ENCODE measurements around the gene HNRNPCL1.
"Not testable (repeated sequence)": the region's sequence is repeated elsewhere in the genome, so short reads cannot be mapped to it uniquely, and the experiment has no call there.

Gene HNRNPCL1

GRCh38 chr1:12848620-12849019, at the start of gene HNRNPCL1:
HNRNPCL1 (minus strand) TSS chr1:12848720; CDS start chr1:12848289, 431 bp downstream.
- H3K9me3 ChIP-seq; H3K36me3 ChIP-seq; H3K27ac ChIP-seq; intact Hi-C loops (cut with DNase I; ENCODE audit: low total_unique reads); H3K4me1 ChIP-seq; DNase-seq; H3K4me3 ChIP-seq; H3K27me3 ChIP-seq: not testable (repeated sequence)

GRCh38 chr1:12898170-12898569, 49.6 kb upstream of the HNRNPCL1 start, which contains the start of gene PRAMEF10:
PRAMEF10 (minus strand) TSS chr1:12898270; CDS start chr1:12895847, 2,423 bp downstream.
- intact Hi-C loops (cut with DNase I; ENCODE audit: low total_unique reads) = not testable (repeated sequence)

GRCh38 chr1:12886101-12886500, 37.6 kb upstream of the HNRNPCL1 start, which contains the start of gene PRAMEF4:
PRAMEF4 (minus strand) TSS chr1:12886201; CDS start chr1:12883394, 2,807 bp downstream.
- H3K27me3 ChIP-seq; intact Hi-C loops (cut with DNase I; ENCODE audit: low total_unique reads); H3K4me3 ChIP-seq; H3K36me3 ChIP-seq; H3K4me1 ChIP-seq; DNase-seq; H3K27ac ChIP-seq; H3K9me3 ChIP-seq: not testable (repeated sequence)

More at GRCh38 chr1:12898170-12898569, 49.6 kb upstream of the HNRNPCL1 start, which contains the start of gene PRAMEF10:
- H3K4me3 ChIP-seq, H3K9me3 ChIP-seq, DNase-seq, H3K36me3 ChIP-seq, H3K4me1 ChIP-seq, H3K27ac ChIP-seq, H3K27me3 ChIP-seq: not testable (repeated sequence)

GRCh38 chr1:12878453-12878852, 29.9 kb upstream of the HNRNPCL1 start:
- DNase-seq, H3K27ac ChIP-seq: not testable (repeated sequence)

GRCh38 chr1:12863131-12863880, 14.8 kb upstream of the HNRNPCL1 start:
- H3K27me3 ChIP-seq; H3K4me1 ChIP-seq; DNase-seq; H3K27ac ChIP-seq; H3K36me3 ChIP-seq; intact Hi-C loops (cut with DNase I; ENCODE audit: low total_unique reads); H3K4me3 ChIP-seq; H3K9me3 ChIP-seq: not testable (repeated sequence)

More at GRCh38 chr1:12878453-12878852, 29.9 kb upstream of the HNRNPCL1 start:
- H3K4me3 ChIP-seq; H3K27me3 ChIP-seq; intact Hi-C loops (cut with DNase I; ENCODE audit: low total_unique reads); H3K9me3 ChIP-seq; H3K4me1 ChIP-seq; H3K36me3 ChIP-seq: not testable (repeated sequence)

- intact Hi-C loops (cut with DNase I; ENCODE audit: low total_unique reads); H3K9me3 ChIP-seq; H3K36me3 ChIP-seq; H3K4me1 ChIP-seq; H3K27me3 ChIP-seq; DNase-seq; H3K27ac ChIP-seq; H3K4me3 ChIP-seq: not testable (repeated sequence)
Measured at GRCh38 chr1:12856786-12857185, 8.3 kb upstream of the HNRNPCL1 start, which contains the start of gene PRAMEF2. PRAMEF2 (plus strand) TSS chr1:12857086; CDS start chr1:12859010, 1,924 bp downstream.

- H3K36me3 ChIP-seq = no peaks in the 10 kb centered on the region
- DNase-seq = no peak
- TF ChIP-seq CTCF (IDR thresholded peaks at IDR 0.05) = no peak
- no peaks in the 10 kb centered on the region for H3K27me3 ChIP-seq
- intact Hi-C loops (cut with DNase I; ENCODE audit: low total_unique reads) = no loop called here
- H3K27ac ChIP-seq = no peak overlapping the region
- H3K9me3 ChIP-seq = no peaks in the 10 kb centered on the region
- no peaks in the 10 kb centered on the region for H3K4me1 ChIP-seq
- H3K4me3 ChIP-seq = no peak overlapping the region
Measured at GRCh38 chr1:12851779-12852178, 3.3 kb upstream of the HNRNPCL1 start.

GRCh38 chr1:12833251-12833650, 15.3 kb downstream of the HNRNPCL1 start:
- intact Hi-C loops (cut with DNase I; ENCODE audit: low total_unique reads); H3K36me3 ChIP-seq; H3K27ac ChIP-seq; H3K27me3 ChIP-seq; H3K9me3 ChIP-seq; H3K4me3 ChIP-seq; H3K4me1 ChIP-seq; DNase-seq: not testable (repeated sequence)

GRCh38 chr1:12831310-12831709, 17.2 kb downstream of the HNRNPCL1 start, which contains the start of gene PRAMEF11:
PRAMEF11 (minus strand) TSS chr1:12831410; CDS start chr1:12828789, 2,621 bp downstream.
- H3K36me3 ChIP-seq; H3K4me3 ChIP-seq; H3K27ac ChIP-seq; H3K9me3 ChIP-seq; H3K27me3 ChIP-seq; H3K4me1 ChIP-seq; DNase-seq; intact Hi-C loops (cut with DNase I; ENCODE audit: low total_unique reads): not testable (repeated sequence)

GRCh38 chr1:12819061-12819460, 29.5 kb downstream of the HNRNPCL1 start:
- H3K27ac ChIP-seq; H3K9me3 ChIP-seq; intact Hi-C loops (cut with DNase I; ENCODE audit: low total_unique reads); H3K36me3 ChIP-seq; DNase-seq; H3K27me3 ChIP-seq; H3K4me1 ChIP-seq; H3K4me3 ChIP-seq: not testable (repeated sequence)
